Dermis blood vessel endothelial cell (primary cell): ENCODE data around the gene USP17L10. TPM values are rescaled to one million over a fixed set of nuclear protein-coding genes. Genes with fewer than 3 reads are reported as not detected.
"Not testable (repeated sequence)": the region's sequence is repeated elsewhere in the genome, so short reads cannot be mapped to it uniquely, and the experiment has no call there.

ENCODE experiments used
- DNase-seq: peaks from one replicate; pipeline ENCODE4 v3.0.0; 2010
- total RNA-seq: library from RNA; depleted of rRNA; stranded (reverse); fragments of >200 nt; gene quantifications from 2 replicates; pipeline ENCODE4 v1.2.3, GENCODE V29; 2014

USP17L10 gene
- total RNA-seq: not detected in 2 replicates

- DNase-seq: not testable (repeated sequence)
These were observed at the start of gene USP17L10 for GRCh38 chr4:9210357-9210756. Gene USP17L10 (plus strand): TSS chr4:9210657. CDS start chr4:9210657, 0 bp downstream.

- not testable (repeated sequence) for DNase-seq
These were observed 44.5 kb upstream of the USP17L10 start for GRCh38 chr4:9165990-9166389.

GRCh38 chr4:9169791-9170459 is 40.5 kb upstream of the USP17L10 start, which contains the start of gene FAM90A26:
Gene FAM90A26 (plus strand): TSS chr4:9170409. CDS start chr4:9173173, 2,764 bp downstream.
- not testable (repeated sequence) for DNase-seq

- not testable (repeated sequence) for DNase-seq
These were observed 4.2 kb downstream of the USP17L10 start for GRCh38 chr4:9214701-9215100.

- DNase-seq: not testable (repeated sequence)
These were observed 4.6 kb downstream of the USP17L10 start, which contains the start of gene USP17L11 for GRCh38 chr4:9215105-9215504. Gene USP17L11 (plus strand): TSS chr4:9215405. CDS start chr4:9215405, 0 bp downstream.

- DNase-seq: not testable (repeated sequence)
These were observed 9.4 kb downstream of the USP17L10 start, which contains the start of gene USP17L12 for GRCh38 chr4:9219852-9220251. Gene USP17L12 (plus strand): TSS chr4:9220152. CDS start chr4:9220152, 0 bp downstream.

- not testable (repeated sequence) for DNase-seq
These were observed 14.1 kb downstream of the USP17L10 start, which contains the start of gene USP17L13 for GRCh38 chr4:9224596-9224995. Gene USP17L13 (plus strand): TSS chr4:9224896. CDS start chr4:9224896, 0 bp downstream.

- DNase-seq: not testable (repeated sequence)
These were observed 19.8 kb downstream of the USP17L10 start for GRCh38 chr4:9230249-9230648.

GRCh38 chr4:9234085-9234484 is 23.6 kb downstream of the USP17L10 start, which contains the start of gene USP17L15:
Gene USP17L15 (plus strand): TSS chr4:9234385. CDS start chr4:9234385, 0 bp downstream.
- not testable (repeated sequence) for DNase-seq

- DNase-seq: peak; percentile 0
These were observed 28.0 kb downstream of the USP17L10 start for GRCh38 chr4:9238461-9238860.

- not testable (repeated sequence) for DNase-seq
These were observed 33.1 kb downstream of the USP17L10 start, which contains the start of gene USP17L17 for GRCh38 chr4:9243579-9243978. Gene USP17L17 (plus strand): TSS chr4:9243879. CDS start chr4:9243879, 0 bp downstream.

- peak; percentile 0 for DNase-seq
These were observed 37.7 kb downstream of the USP17L10 start, which contains the start of gene USP17L18 for GRCh38 chr4:9247953-9248680. Gene USP17L18 (plus strand): TSS chr4:9248630. CDS start chr4:9248630, 0 bp downstream.

GRCh38 chr4:9253078-9253477 is 42.6 kb downstream of the USP17L10 start, which contains the start of gene USP17L19:
Gene USP17L19 (plus strand): TSS chr4:9253378. CDS start chr4:9253378, 0 bp downstream.
- not testable (repeated sequence) for DNase-seq

- not testable (repeated sequence) for DNase-seq
These were observed 47.4 kb downstream of the USP17L10 start, which contains the start of gene USP17L20 for GRCh38 chr4:9257824-9258223. Gene USP17L20 (plus strand): TSS chr4:9258124. CDS start chr4:9258124, 0 bp downstream.

Other genes starting within 250 kb of the USP17L10 start
- gene FAM90A26, start 40.2 kb upstream of the USP17L10 start, total RNA-seq: not detected in 2 replicates
- gene USP17L11, start 4.7 kb downstream of the USP17L10 start, total RNA-seq: not detected in 2 replicates
- gene USP17L12, start 9.5 kb downstream of the USP17L10 start, total RNA-seq: not detected in 2 replicates
- not detected in 2 replicates for gene USP17L13, start 14.2 kb downstream of the USP17L10 start, total RNA-seq
- gene USP17L15, start 23.7 kb downstream of the USP17L10 start, total RNA-seq: not detected in 2 replicates
- not detected in 2 replicates for gene USP17L17, start 33.2 kb downstream of the USP17L10 start, total RNA-seq
- gene USP17L18, start 38.0 kb downstream of the USP17L10 start, total RNA-seq: not detected in 2 replicates
- not detected in 2 replicates for gene USP17L19, start 42.7 kb downstream of the USP17L10 start, total RNA-seq
- gene USP17L20, start 47.5 kb downstream of the USP17L10 start, total RNA-seq: not detected in 2 replicates
- not detected in 2 replicates for gene USP17L21, start 52.2 kb downstream of the USP17L10 start, total RNA-seq
- not detected in 2 replicates for gene USP17L22, start 57.0 kb downstream of the USP17L10 start, total RNA-seq
- not detected in 2 replicates for gene USP17L24, start 114.5 kb downstream of the USP17L10 start, total RNA-seq
- gene USP17L25, start 119.3 kb downstream of the USP17L10 start, total RNA-seq: not detected in 2 replicates
- not detected in 2 replicates for gene USP17L26, start 124.0 kb downstream of the USP17L10 start, total RNA-seq
- not detected in 2 replicates for gene USP17L5, start 128.7 kb downstream of the USP17L10 start, total RNA-seq
- gene USP17L27, start 133.5 kb downstream of the USP17L10 start, total RNA-seq: not detected in 2 replicates
- gene USP17L28, start 138.2 kb downstream of the USP17L10 start, total RNA-seq: not detected in 2 replicates
- gene USP17L29, start 143.0 kb downstream of the USP17L10 start, total RNA-seq: not detected in 2 replicates
- not detected in 2 replicates for gene USP17L30, start 152.5 kb downstream of the USP17L10 start, total RNA-seq
- not detected in 2 replicates for gene DEFB131A, start 233.8 kb downstream of the USP17L10 start, total RNA-seq